Limb (tissue), 2 donors: ENCODE measurements around the gene MOB1B.
"Not testable (repeated sequence)": the region's sequence is repeated elsewhere in the genome, so short reads cannot be mapped to it uniquely, and the experiment has no call there.

Source experiments
- DNase-seq, 2 donors: peaks; one replicate each; pipeline ENCODE4 v3.0.0-alpha.2; 2016; ENCODE audit errors: extremely low spot score in 2 of 2

MOB1B gene

GRCh38 chr4:70954032-70954431 is 51.9 kb downstream of the MOB1B start:
- DNase-seq: no peak

GRCh38 chr4:70956549-70957210 is 54.5 kb downstream of the MOB1B start:
- DNase-seq: no peak

- no peak for DNase-seq
Measured at GRCh38 chr4:70958681-70959080, 56.5 kb downstream of the MOB1B start.

- DNase-seq: no peak
Measured at GRCh38 chr4:70969076-70969475, 66.9 kb downstream of the MOB1B start.

GRCh38 chr4:70976252-70976651 is 74.1 kb downstream of the MOB1B start:
- no peak for DNase-seq

GRCh38 chr4:70979445-70980008 is 77.4 kb downstream of the MOB1B start:
- DNase-seq: no peak

GRCh38 chr4:70980196-70980595 is 78.0 kb downstream of the MOB1B start:
- DNase-seq: no peak

- DNase-seq: no peak
Measured at GRCh38 chr4:70984106-70984505, 81.9 kb downstream of the MOB1B start.

- no peak for DNase-seq
Measured at GRCh38 chr4:70984589-70984988, 82.4 kb downstream of the MOB1B start.

- no peak for DNase-seq
Measured at GRCh38 chr4:70991596-70991995, 89.4 kb downstream of the MOB1B start.

- no peak for DNase-seq
Measured at GRCh38 chr4:70992391-70992881, 90.3 kb downstream of the MOB1B start.

- peak; percentile 90 to 94 for DNase-seq
Measured at GRCh38 chr4:70993181-70994068, 91.3 kb downstream of the MOB1B start, which contains the start of gene DCK. TSS of gene DCK (plus strand) at chr4:70993649. CDS start at chr4:70993836, 187 bp downstream.

GRCh38 chr4:70994069-70994366 is 91.8 kb downstream of the MOB1B start:
- no peak for DNase-seq

- no peak for DNase-seq
Measured at GRCh38 chr4:70994387-70995099, 92.4 kb downstream of the MOB1B start.

- DNase-seq: no peak
Measured at GRCh38 chr4:70996018-70996360, 93.8 kb downstream of the MOB1B start.

- DNase-seq: no peak
Measured at GRCh38 chr4:70997036-70997435, 94.9 kb downstream of the MOB1B start.

GRCh38 chr4:70997546-70997945 is 95.4 kb downstream of the MOB1B start:
- DNase-seq: no peak

GRCh38 chr4:70999639-71000038 is 97.5 kb downstream of the MOB1B start:
- not testable (repeated sequence) for DNase-seq

GRCh38 chr4:71001363-71001762 is 99.2 kb downstream of the MOB1B start:
- DNase-seq: not testable (repeated sequence)

- no peak for DNase-seq
Measured at GRCh38 chr4:71004281-71004851, 102.2 kb downstream of the MOB1B start.

GRCh38 chr4:71005025-71005424 is 102.9 kb downstream of the MOB1B start:
- DNase-seq: not testable (repeated sequence)
